SU-DHL-6 (cell line): Measurements from ENCODE around the gene GSTCD.

Experiments used
- EZH2phosphoT487 ChIP-seq: fragments of 200-600 bp; sonication (generic), shearing (Covaris generic); conservative IDR thresholded peaks from 2 replicates; pipeline ENCODE4 v1.6.1; 2018; ENCODE audit warnings: mild to moderate bottlenecking, antibody characterized with exemption, low read length, moderate library complexity, mixed read lengths
- TF ChIP-seq, protein P1 (sequence below): fragments of 200-600 bp; sonication (generic); IDR thresholded peaks from one replicate; pipeline ENCODE4 v1.5.1; 2017; ENCODE audit warnings: antibody characterized with exemption, mild to moderate bottlenecking, low read length, moderate library complexity; ENCODE audit not compliant: insufficient read depth, poor library complexity, severe bottlenecking

DNA sequence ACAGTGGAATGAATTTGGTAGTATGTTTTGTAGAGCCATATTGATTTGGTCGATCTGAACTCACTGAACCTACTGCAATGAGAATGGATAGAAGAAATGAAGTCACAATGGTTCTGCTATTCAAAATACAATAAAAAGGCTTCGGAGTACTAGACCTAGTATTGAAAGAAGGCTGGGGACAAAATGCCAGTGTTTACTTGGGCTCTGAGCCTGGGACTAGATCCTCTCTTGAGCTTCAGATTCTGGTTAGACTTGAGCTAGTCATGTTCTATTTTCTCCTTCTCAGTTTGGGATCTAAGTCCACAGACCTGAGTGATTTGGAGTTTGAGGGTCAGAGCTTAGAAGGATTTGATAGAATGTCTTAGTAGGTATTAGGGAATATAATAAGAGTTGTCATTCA, 10.0 kb upstream of the GSTCD start:
- TF ChIP-seq, protein P1, sequence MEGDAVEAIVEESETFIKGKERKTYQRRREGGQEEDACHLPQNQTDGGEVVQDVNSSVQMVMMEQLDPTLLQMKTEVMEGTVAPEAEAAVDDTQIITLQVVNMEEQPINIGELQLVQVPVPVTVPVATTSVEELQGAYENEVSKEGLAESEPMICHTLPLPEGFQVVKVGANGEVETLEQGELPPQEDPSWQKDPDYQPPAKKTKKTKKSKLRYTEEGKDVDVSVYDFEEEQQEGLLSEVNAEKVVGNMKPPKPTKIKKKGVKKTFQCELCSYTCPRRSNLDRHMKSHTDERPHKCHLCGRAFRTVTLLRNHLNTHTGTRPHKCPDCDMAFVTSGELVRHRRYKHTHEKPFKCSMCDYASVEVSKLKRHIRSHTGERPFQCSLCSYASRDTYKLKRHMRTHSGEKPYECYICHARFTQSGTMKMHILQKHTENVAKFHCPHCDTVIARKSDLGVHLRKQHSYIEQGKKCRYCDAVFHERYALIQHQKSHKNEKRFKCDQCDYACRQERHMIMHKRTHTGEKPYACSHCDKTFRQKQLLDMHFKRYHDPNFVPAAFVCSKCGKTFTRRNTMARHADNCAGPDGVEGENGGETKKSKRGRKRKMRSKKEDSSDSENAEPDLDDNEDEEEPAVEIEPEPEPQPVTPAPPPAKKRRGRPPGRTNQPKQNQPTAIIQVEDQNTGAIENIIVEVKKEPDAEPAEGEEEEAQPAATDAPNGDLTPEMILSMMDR = no peak
- TF ChIP-seq EZH2phosphoT487 = no peak
